Activated T-helper 1 cell treated with anti-CD3 and anti-CD28 coated beads, Interleukin-12 subunit alpha, Interleukin-12 subunit beta, Interleukin-2, Interleukin-4 antibody, amounts not matched to agents 30 ng/mL and 10 ng/mL and 1 ng/mL, durations not matched to agents 14 hours and 24 hours and 36 hours (primary cell): ENCODE results near the gene SRP14. TPM values are rescaled to one million over a fixed set of nuclear protein-coding genes. Genes with fewer than 3 reads are reported as not detected.

Experiments used
- DNase-seq: peaks from one replicate; pipeline ENCODE4 v3.0.0; 2021; ENCODE audit warnings: low spot score
- H3K27ac Mint-ChIP-seq: one replicate; pipeline ENCODE4 v1.8.0; 2021; ENCODE audit warnings: mild to moderate bottlenecking, mixed read lengths
- H3K27me3 Mint-ChIP-seq: one replicate; pipeline ENCODE4 v1.8.0; 2022; ENCODE audit warnings: mild to moderate bottlenecking, moderate library complexity, mixed read lengths; ENCODE audit not compliant: insufficient read depth
- H3K36me3 Mint-ChIP-seq: one replicate; pipeline ENCODE4 v1.8.0; 2021; ENCODE audit warnings: low read depth, mixed read lengths
- H3K4me1 Mint-ChIP-seq: one replicate; pipeline ENCODE4 v1.8.0; 2021; ENCODE audit warnings: low read depth, mixed read lengths
- H3K4me3 Mint-ChIP-seq: one replicate; pipeline ENCODE4 v1.8.0; 2021; ENCODE audit warnings: mild to moderate bottlenecking, moderate library complexity, mixed read lengths
- H3K9me3 Mint-ChIP-seq: one replicate; pipeline ENCODE4 v1.8.0; 2021; ENCODE audit warnings: mixed read lengths
- intact Hi-C: fragments of 100-400 bp; cut with micrococcal nuclease; formaldehyde crosslinking; loops from one replicate; pipeline ENCODE4 v1.15.1; 2024
- total RNA-seq: library from RNA; stranded (reverse); gene quantifications from 2 replicates; pipeline ENCODE4 v1.2.3, GENCODE V29; 2022

The SRP14 gene
- total RNA-seq, 1 donor from 2014 or later: 144 TPM

GRCh38 chr15:40062816-40063562 is 24.0 kb upstream of the SRP14 start:
- Mint-ChIP-seq H3K36me3 (peaks cover 10% of the 10 kb centered on the region), H3K9me3 (no peaks in the 10 kb centered on the region), H3K4me3 (no peak overlapping the region), H3K27ac (no peak overlapping the region), H3K4me1 (peaks cover 29% of the 10 kb centered on the region), H3K27me3 (no peaks in the 10 kb centered on the region)
- DNase-seq: no peak
- intact Hi-C loops: loop anchor here (1.0 kb wide), 1 partner anchor 9 kb away; no protein-coding TSS in a partner anchor

- H3K27ac Mint-ChIP-seq: no peak overlapping the region
- no peaks in the 10 kb centered on the region for H3K9me3 Mint-ChIP-seq
- DNase-seq: no peak
- intact Hi-C loops: no loop called here
- H3K4me1 Mint-ChIP-seq: peaks cover 35% of the 10 kb centered on the region
- H3K36me3 Mint-ChIP-seq: peaks cover 12% of the 10 kb centered on the region
- H3K4me3 Mint-ChIP-seq: no peak overlapping the region
- H3K27me3 Mint-ChIP-seq: no peaks in the 10 kb centered on the region
These were observed 22.4 kb upstream of the SRP14 start for GRCh38 chr15:40061212-40061901.

- Mint-ChIP-seq H3K4me1 (peaks cover 40% of the 10 kb centered on the region), H3K27ac (peak overlapping the region; percentile 6), H3K9me3 (no peaks in the 10 kb centered on the region), H3K4me3 (no peak overlapping the region), H3K27me3 (no peaks in the 10 kb centered on the region), H3K36me3 (peaks cover 12% of the 10 kb centered on the region)
- intact Hi-C loops: no loop called here
- no peak for DNase-seq
These were observed 21.4 kb upstream of the SRP14 start for GRCh38 chr15:40060236-40060961.

- Mint-ChIP-seq H3K27me3 (no peaks in the 10 kb centered on the region), H3K4me1 (peaks cover 40% of the 10 kb centered on the region), H3K4me3 (no peak overlapping the region), H3K36me3 (peaks cover 11% of the 10 kb centered on the region), H3K27ac (no peak overlapping the region), H3K9me3 (no peaks in the 10 kb centered on the region)
- intact Hi-C loops: no loop called here
- no peak for DNase-seq
These were observed 20.8 kb upstream of the SRP14 start for GRCh38 chr15:40059821-40060220.

GRCh38 chr15:40058476-40059140 is 19.6 kb upstream of the SRP14 start:
- Mint-ChIP-seq H3K9me3 (no peaks in the 10 kb centered on the region), H3K4me3 (no peak overlapping the region), H3K27ac (peak overlapping the region; percentile 20)

GRCh38 chr15:40055576-40056293 is 16.8 kb upstream of the SRP14 start:
- DNase-seq: no peak
- intact Hi-C loops: no loop called here

More at GRCh38 chr15:40058476-40059140, 19.6 kb upstream of the SRP14 start:
- intact Hi-C loops: no loop called here
- Mint-ChIP-seq H3K36me3 (peaks cover 7% of the 10 kb centered on the region), H3K27me3 (no peaks in the 10 kb centered on the region), H3K4me1 (peaks cover 40% of the 10 kb centered on the region)
- no peak for DNase-seq

GRCh38 chr15:40054855-40055575 is 16.0 kb upstream of the SRP14 start:
- Mint-ChIP-seq H3K4me1 (peaks cover 69% of the 10 kb centered on the region), H3K27me3 (no peaks in the 10 kb centered on the region), H3K36me3 (peaks cover 10% of the 10 kb centered on the region), H3K27ac (peak overlapping the region; percentile 29), H3K4me3 (no peak overlapping the region), H3K9me3 (no peaks in the 10 kb centered on the region)
- intact Hi-C loops: no loop called here
- DNase-seq: peak; percentile 31

More at GRCh38 chr15:40055576-40056293, 16.8 kb upstream of the SRP14 start:
- Mint-ChIP-seq H3K27ac (no peak overlapping the region), H3K36me3 (peaks cover 7% of the 10 kb centered on the region), H3K27me3 (no peaks in the 10 kb centered on the region), H3K4me1 (peaks cover 65% of the 10 kb centered on the region), H3K9me3 (no peaks in the 10 kb centered on the region), H3K4me3 (no peak overlapping the region)

GRCh38 chr15:40054605-40054854 is 15.5 kb upstream of the SRP14 start:
- Mint-ChIP-seq H3K36me3 (peaks cover 13% of the 10 kb centered on the region), H3K4me1 (peaks cover 74% of the 10 kb centered on the region), H3K27ac (peak overlapping the region; percentile 29), H3K4me3 (no peak overlapping the region), H3K9me3 (no peaks in the 10 kb centered on the region), H3K27me3 (no peaks in the 10 kb centered on the region)
- intact Hi-C loops: no loop called here
- no peak for DNase-seq

GRCh38 chr15:40053831-40054604 is 15.0 kb upstream of the SRP14 start:
- Mint-ChIP-seq H3K4me1 (peaks cover 79% of the 10 kb centered on the region), H3K9me3 (no peaks in the 10 kb centered on the region), H3K27ac (no peak overlapping the region), H3K36me3 (peaks cover 14% of the 10 kb centered on the region), H3K4me3 (no peak overlapping the region), H3K27me3 (no peaks in the 10 kb centered on the region)
- DNase-seq: no peak
- intact Hi-C loops: no loop called here

GRCh38 chr15:40053079-40053830 is 14.3 kb upstream of the SRP14 start:
- Mint-ChIP-seq H3K27me3 (no peaks in the 10 kb centered on the region), H3K27ac (no peak overlapping the region), H3K4me3 (no peak overlapping the region), H3K4me1 (peaks cover 79% of the 10 kb centered on the region), H3K9me3 (no peaks in the 10 kb centered on the region), H3K36me3 (peaks cover 12% of the 10 kb centered on the region)
- intact Hi-C loops: no loop called here
- DNase-seq: no peak

GRCh38 chr15:40052604-40053003 is 13.6 kb upstream of the SRP14 start:
- no peak overlapping the region for H3K4me3 Mint-ChIP-seq
- intact Hi-C loops: no loop called here
- H3K27me3 Mint-ChIP-seq: no peaks in the 10 kb centered on the region
- no peaks in the 10 kb centered on the region for H3K9me3 Mint-ChIP-seq
- no peak overlapping the region for H3K27ac Mint-ChIP-seq
- peaks cover 79% of the 10 kb centered on the region for H3K4me1 Mint-ChIP-seq
- peaks cover 9% of the 10 kb centered on the region for H3K36me3 Mint-ChIP-seq
- DNase-seq: no peak
